HG02588 (cell line): ENCODE data around the gene SIK3.

ENCODE experiments used
- ATAC-seq: cut with Tn5 transposase; IDR thresholded peaks from one replicate; pipeline ENCODE4 v1.9.1; 2021; ENCODE audit warnings: mild to moderate bottlenecking, moderate library complexity; ENCODE audit not compliant: unreplicated experiment

Gene SIK3

DNA sequence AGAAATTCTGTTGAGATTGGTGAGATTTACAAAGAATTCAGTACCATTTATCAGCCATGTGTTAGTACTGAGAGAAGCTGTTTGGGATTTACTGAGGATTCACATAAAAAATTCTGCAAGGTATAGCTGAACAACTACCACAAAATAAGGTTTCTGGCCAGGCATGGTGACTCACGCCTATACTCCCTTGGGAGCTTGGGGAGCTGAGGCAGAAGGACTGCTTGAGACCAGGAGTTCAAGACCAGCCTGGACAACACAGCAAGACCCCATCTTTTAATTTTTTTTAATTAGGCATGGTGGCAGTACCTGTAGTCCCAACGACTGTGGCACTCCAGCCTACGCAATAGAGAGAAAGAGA, 86.7 kb downstream of the SIK3 start:
- ATAC-seq = no peak

DNA sequence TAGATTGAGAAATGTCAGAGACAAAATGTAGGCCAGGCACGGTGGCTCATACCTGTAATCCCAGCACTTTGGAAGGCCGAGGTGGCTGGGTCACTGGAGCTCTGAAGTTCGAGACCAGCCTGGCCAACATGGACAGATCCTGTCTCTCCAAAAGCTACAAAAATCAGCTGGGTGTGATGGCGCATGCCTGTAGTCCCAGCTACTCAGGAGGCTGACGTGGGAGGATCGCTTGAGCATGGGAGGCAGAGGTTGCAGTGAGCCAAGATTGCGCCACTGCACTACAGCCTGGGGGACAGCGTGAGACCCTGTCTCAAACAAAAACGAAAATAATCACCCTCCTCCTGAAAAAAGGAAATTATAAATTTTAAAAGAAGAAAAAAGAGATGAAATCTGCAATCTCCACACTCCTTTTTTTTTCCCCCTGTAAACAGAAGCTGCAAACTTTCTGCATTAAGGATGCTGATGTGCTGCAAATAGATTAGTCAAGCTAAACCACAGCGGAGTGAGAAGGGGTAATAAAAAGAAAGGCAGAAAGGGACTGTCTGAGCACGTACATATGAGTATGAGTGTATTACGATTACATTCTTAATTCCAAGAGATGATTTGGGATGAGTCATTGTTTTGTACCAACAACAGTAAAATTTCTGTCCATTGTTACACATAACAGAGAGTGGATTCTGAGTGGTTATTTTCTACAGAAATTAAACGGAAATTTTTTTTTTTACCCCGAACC, 87.3 kb downstream of the SIK3 start:
- ATAC-seq = no peak

GRCh38 chr11:117009905-117010605, 88.2 kb downstream of the SIK3 start:
- no peak for ATAC-seq

DNA sequence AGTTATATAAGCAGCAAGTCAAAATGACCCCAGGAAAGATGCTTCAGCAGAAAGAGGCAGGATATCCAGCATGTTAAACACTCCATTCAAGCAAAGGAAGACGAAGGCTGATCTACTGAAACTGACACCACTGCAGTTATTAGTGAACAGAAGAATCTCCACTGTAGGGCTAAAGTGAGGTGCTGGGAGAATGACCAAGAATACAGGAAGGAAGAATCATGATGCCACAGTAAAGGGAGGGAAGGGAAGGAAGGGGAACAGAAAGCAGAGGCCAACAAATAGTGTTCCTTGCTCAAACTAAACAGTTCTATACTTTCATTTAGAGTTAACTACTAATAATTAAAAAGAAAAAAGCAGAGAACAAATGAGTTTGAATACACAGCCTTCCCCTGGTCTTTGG, 92.5 kb downstream of the SIK3 start:
- ATAC-seq = no peak

DNA sequence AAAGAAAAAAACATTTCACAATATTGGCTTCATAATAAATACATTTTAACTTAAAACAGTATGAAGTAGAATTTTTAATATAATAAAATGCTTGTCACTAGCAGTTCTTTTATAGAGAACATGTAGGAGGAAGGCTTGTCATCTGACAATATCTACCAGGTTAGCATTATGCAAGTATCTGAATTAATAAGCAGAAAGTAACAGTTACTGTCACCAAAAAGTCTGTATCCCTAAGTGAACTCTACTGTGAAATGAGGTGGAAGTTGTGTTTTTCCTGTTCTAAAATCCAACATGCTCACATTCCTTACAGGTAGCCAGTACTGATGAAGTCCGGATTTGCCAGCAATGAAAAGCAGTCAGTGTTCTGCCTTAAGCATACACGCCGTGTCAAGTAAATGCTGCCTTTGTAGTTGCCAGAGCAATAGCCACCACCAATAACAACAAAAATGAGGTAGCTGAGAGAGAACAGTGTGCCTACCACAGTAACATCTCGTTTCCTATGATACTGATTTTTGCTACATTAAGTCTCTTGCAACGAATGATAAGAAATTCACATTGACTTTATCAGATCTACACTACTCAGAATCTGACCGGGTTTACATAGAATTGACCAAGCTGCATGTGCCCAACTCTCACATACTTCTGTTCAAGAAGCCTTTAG, 95.5 kb downstream of the SIK3 start:
- ATAC-seq = no peak

- ATAC-seq = no peak
These were observed 98.1 kb downstream of the SIK3 start for GRCh38 chr11:117000014-117000737.

DNA sequence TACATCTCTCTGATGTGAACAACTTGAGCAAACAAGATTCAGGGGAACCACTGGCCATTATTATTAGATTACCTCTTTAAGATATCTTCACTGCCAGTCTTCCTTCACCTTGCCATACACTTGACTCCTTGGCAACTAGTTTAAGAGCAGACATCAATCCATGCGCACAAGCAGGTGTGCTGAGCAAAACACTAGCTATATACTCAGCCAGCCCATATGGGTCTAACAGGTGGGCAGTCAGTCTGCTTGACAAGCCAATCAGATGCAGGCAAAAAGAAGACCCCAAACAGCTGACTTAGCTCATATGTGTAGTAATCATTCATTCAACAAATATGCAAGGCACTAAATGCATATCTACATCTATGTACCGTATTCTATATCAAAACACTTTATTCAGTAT, 101.2 kb downstream of the SIK3 start:
- no peak for ATAC-seq

DNA sequence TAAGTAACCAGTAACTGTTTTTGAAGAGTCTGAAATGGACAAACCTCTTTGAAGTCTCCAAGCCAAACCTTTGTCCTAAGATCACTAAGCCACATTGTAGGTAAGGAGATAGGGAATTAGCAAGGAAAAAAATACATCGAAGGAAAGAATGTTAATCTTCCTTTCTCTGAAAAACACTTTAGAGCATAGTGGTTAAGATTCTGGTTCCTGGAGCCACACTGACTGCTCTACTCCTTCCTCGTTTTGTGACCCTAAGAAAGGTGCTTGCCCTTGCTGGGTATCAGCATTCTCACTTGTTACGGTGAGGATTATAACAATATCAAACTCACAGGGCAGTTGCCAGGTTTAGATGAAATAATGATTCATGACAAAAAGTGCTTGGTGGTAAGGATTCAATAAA, 104.0 kb downstream of the SIK3 start:
- no peak for ATAC-seq

- no peak for ATAC-seq
These were observed 104.6 kb downstream of the SIK3 start for GRCh38 chr11:116993599-116993998.

GRCh38 chr11:116991491-116991890, 106.7 kb downstream of the SIK3 start:
- no peak for ATAC-seq

DNA sequence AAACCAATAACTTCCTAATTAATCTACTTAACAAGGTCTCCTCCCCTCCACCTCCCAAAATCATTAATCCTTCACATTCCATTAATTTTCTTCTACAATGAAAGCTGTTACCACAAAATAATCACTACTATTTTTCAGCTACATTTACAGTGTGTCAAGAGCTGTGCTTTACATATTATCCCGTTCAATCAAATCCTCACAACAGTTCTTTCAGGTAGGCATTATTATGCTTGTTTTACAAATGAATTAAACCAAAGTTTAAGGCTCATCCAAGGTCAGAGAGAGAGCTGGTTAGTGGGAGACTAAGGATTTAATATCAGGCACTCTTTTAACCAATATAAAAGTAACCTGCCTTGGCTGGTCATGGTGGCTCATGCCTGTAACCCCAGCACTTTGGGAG, 107.4 kb downstream of the SIK3 start:
- ATAC-seq = no peak

GRCh38 chr11:116990061-116990473, 108.2 kb downstream of the SIK3 start:
- no peak for ATAC-seq

GRCh38 chr11:116989184-116989583, 109.0 kb downstream of the SIK3 start:
- no peak for ATAC-seq

- ATAC-seq = peak; percentile 73
These were observed 111.6 kb downstream of the SIK3 start for GRCh38 chr11:116986521-116987105.

DNA sequence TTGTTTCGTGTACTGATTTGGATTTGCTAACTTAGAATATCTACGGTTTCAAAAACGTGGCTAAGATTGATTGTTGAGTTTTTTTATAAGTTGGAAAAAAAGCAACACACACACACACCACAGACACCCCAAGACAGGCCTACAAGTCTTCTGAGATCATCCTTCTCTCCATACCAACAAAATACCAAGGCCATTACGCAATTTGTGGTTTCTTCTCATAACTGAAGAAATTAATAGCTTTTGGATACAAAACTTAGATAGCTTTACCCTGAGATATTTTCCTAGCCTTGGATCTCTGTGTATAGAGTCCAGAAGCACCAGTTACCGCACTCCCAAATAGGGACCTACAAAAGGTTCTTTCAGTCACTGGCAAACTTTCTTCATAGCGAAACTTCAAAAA, 113.6 kb downstream of the SIK3 start:
- no peak for ATAC-seq

- ATAC-seq = no peak
These were observed 114.0 kb downstream of the SIK3 start for GRCh38 chr11:116984186-116984585.

GRCh38 chr11:116981266-116981885, 116.9 kb downstream of the SIK3 start:
- no peak for ATAC-seq

DNA sequence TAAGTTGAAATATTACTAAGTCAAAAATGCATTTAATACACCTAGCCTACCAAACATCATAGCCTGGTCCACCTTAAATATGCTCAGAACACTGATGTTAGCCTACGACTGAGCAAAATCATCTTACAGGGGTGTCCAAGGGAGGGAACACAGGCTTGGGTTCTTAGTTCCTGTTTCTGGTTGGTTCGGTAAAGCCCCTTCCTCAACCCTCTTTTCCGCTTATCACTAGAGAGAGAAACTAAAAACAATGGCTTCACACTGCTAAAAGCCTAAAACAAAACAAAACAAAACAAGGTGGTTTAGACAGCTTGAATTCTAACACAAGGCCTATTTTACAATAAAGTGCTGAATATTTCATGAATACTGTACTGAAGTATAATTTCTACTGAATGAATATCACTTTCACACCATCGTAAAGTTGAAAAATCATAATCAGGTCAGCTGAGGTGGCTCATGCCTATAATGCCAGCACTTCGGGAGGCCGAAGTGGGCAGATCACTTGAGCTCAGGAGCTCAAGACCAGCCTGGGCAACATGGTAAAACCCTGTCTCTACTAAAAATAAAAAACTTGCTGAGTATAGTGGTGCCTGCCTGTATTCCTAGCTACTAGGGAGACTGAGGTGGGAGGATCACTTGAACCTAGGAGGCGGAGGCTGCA, 118.0 kb downstream of the SIK3 start:
- peak; percentile 92 for ATAC-seq

- ATAC-seq = no peak
These were observed 121.2 kb downstream of the SIK3 start for GRCh38 chr11:116976941-116977570.

DNA sequence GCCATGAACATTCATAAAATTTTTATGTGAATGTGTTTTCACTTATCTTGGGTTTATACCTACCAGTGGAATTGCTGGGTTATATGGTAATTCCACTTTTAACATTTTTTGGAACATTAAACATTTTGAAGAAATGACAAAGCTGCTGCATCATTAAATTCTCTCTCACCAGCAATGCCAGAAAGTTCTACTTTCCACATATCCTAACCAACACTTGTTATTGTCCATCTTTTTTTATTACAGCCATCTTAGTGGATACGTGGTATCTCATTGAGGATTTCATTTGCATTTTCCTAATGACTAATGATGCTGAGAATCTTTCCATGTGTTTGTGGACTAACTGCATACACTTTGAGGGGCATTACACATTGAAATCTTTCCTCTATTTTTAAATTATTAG, 122.6 kb downstream of the SIK3 start:
- ATAC-seq = no peak
